H1 (cell line): Measurements from ENCODE around the gene ANXA4. TPM values are rescaled to one million over a fixed set of nuclear protein-coding genes. Genes with fewer than 3 reads are reported as not detected.

Experiments used
- CTCF ChIA-PET: fragments of 300-600 bp; sonication (Branson Sonifier 250); formaldehyde crosslinking; loops from one replicate; lab custom pipeline; 2021; ENCODE audit not compliant: partially characterized antibody; lab: Charles Lee
- POLR2A ChIA-PET: fragments of 300-600 bp; sonication (Branson Sonifier 250); formaldehyde crosslinking; loops from one replicate; lab custom pipeline; 2021; ENCODE audit warnings: inconsistent platforms; ENCODE audit not compliant: partially characterized antibody; lab: Charles Lee
- DNase-seq, 2 experiments: peaks; one replicate each; pipeline versions ENCODE4 v3.0.0 to v3.0.0-alpha.2; 2010 to 2022; ENCODE audit warnings: low spot score in 2 of 2, low read depth in 1 of 2, mixed read lengths in 1 of 2
- FAIRE-seq: peaks from 2 replicates; lab custom pipeline; 2011; peaks lifted over from hg19 to GRCh38; lab: Jason Lieb, UNC
- H2AFZ ChIP-seq: 2 replicates; pipeline ENCODE4 v1.8.1; 2012; ENCODE audit warnings: low read length, inconsistent platforms
- H2AK5ac ChIP-seq: 2 replicates; pipeline ENCODE4 v1.6.1; 2013; ENCODE audit warnings: low read depth, low read length
- H2BK120ac ChIP-seq: replicated peaks from 2 replicates; pipeline ENCODE3; 2013; ENCODE audit warnings: low read depth, low read length, inconsistent platforms
- H2BK12ac ChIP-seq: 2 replicates; pipeline ENCODE4 v1.6.1; 2013; ENCODE audit warnings: low read depth, low read length
- H2BK15ac ChIP-seq: 2 replicates; pipeline ENCODE4 v1.6.1; 2013; ENCODE audit warnings: low read length
- H2BK20ac ChIP-seq: 2 replicates; pipeline ENCODE4 v1.6.1; 2013; ENCODE audit warnings: low read length
- H2BK5ac ChIP-seq: 2 replicates; pipeline ENCODE4 v1.6.1; 2013; ENCODE audit warnings: low read depth, low read length
- H3K14ac ChIP-seq: 2 replicates; pipeline ENCODE4 v1.6.1; 2013; ENCODE audit warnings: inconsistent platforms; ENCODE audit not compliant: insufficient read length
- H3K18ac ChIP-seq: 2 replicates; pipeline ENCODE4 v1.6.1; 2013; ENCODE audit warnings: low read length; ENCODE audit errors: extremely low read depth
- H3K23ac ChIP-seq: 2 replicates; pipeline ENCODE4 v1.6.1; 2013; ENCODE audit warnings: inconsistent platforms; ENCODE audit not compliant: insufficient read length
- H3K23me2 ChIP-seq: 2 replicates; pipeline ENCODE4 v1.6.1; 2013; ENCODE audit warnings: low read depth, low read length
- H3K27ac ChIP-seq: 2 replicates; pipeline ENCODE4 v1.6.1; 2011; ENCODE audit warnings: low read depth, low read length, inconsistent platforms
- H3K27me3 ChIP-seq, 4 experiments: replicated peaks in 1 of 4; 1 replicate in 1 of 4; 2 replicates in 3 of 4; pipeline versions ENCODE4 v1.6.1 to v1.8.1; 2011 to 2013; ENCODE audit warnings: low read length in 3 of 4, mild to moderate bottlenecking in 3 of 4, inconsistent platforms in 2 of 4, mixed read lengths in 2 of 4, moderate library complexity in 1 of 4; ENCODE audit not compliant: control insufficient read depth in 3 of 4, insufficient read depth in 3 of 4; ENCODE audit errors: extremely low read depth in 1 of 4
- H3K36me3 ChIP-seq, 4 experiments: 2 replicates each; pipeline versions ENCODE4 v1.6.1 to v1.8.1; 2011 to 2013; ENCODE audit warnings: mild to moderate bottlenecking in 4 of 4, low read length in 3 of 4, moderate library complexity in 2 of 4, control low read depth in 1 of 4, inconsistent platforms in 1 of 4; ENCODE audit not compliant: insufficient read depth in 4 of 4, control insufficient read depth in 2 of 4
- H3K4ac ChIP-seq: replicated peaks from 2 replicates; pipeline ENCODE3; 2013; ENCODE audit warnings: low read length, low read depth, mixed read lengths, inconsistent platforms; ENCODE audit not compliant: insufficient read length
- H3K4me1 ChIP-seq, 4 experiments: replicated peaks in 1 of 4; 1 replicate in 1 of 4; 2 replicates in 3 of 4; pipeline versions ENCODE4 v1.6.1 to v1.8.1; 2011 to 2013; ENCODE audit warnings: low read length in 3 of 4, inconsistent platforms in 2 of 4, mixed read lengths in 1 of 4; ENCODE audit not compliant: insufficient read depth in 4 of 4, control insufficient read depth in 3 of 4
- H3K4me2 ChIP-seq, 2 experiments: 2 replicates each; pipeline versions ENCODE4 v1.6.1 to v1.8.1; 2011 to 2013; ENCODE audit warnings: low read depth in 2 of 2, low read length in 2 of 2, control low read depth in 1 of 2, inconsistent platforms in 1 of 2, mild to moderate bottlenecking in 1 of 2; ENCODE audit not compliant: insufficient read depth in 1 of 2
- H3K4me3 ChIP-seq, 4 experiments: fragments of 200-600, 300-600 bp in 1 of 4; sonication (generic), shearing (Covaris generic), sonication (Bioruptor Twin) in 1 of 4; 2 replicates each; pipeline versions ENCODE4 v1.5.1 to v1.8.1; 2011 to 2016; ENCODE audit warnings: low read length in 4 of 4, low read depth in 3 of 4, control low read depth in 2 of 4, inconsistent platforms in 2 of 4, mild to moderate bottlenecking in 2 of 4, mixed read lengths in 1 of 4, moderate library complexity in 1 of 4; ENCODE audit not compliant: insufficient read depth in 2 of 4; ENCODE audit errors: extremely low read depth in 1 of 4
- H3K56ac ChIP-seq: replicated peaks from 2 replicates; pipeline ENCODE3; 2013; ENCODE audit warnings: low read depth, mild to moderate bottlenecking, mixed read lengths, low read length, inconsistent platforms; ENCODE audit not compliant: insufficient read length
- H3K79me1 ChIP-seq: 2 replicates; pipeline ENCODE4 v1.6.1; 2013; ENCODE audit warnings: low read depth, low read length, control low read depth
- H3K79me2 ChIP-seq, 2 experiments: 2 replicates each; pipeline versions ENCODE4 v1.6.1 to v1.8.1; 2012 to 2013; ENCODE audit warnings: low read length in 2 of 2, mild to moderate bottlenecking in 2 of 2, inconsistent platforms in 1 of 2; ENCODE audit not compliant: insufficient read depth in 2 of 2, control insufficient read depth in 1 of 2
- H3K9ac ChIP-seq, 4 experiments: replicated peaks in 1 of 4; 1 replicate in 1 of 4; 2 replicates in 3 of 4; pipeline versions ENCODE4 v1.6.1 to v1.8.1; 2011 to 2013; ENCODE audit warnings: low read depth in 3 of 4, low read length in 3 of 4, control low read depth in 2 of 4, mild to moderate bottlenecking in 2 of 4, moderate library complexity in 2 of 4, inconsistent platforms in 1 of 4; ENCODE audit errors: extremely low read depth in 1 of 4
- H3K9me3 ChIP-seq, 2 experiments: 2 replicates each; pipeline versions ENCODE4 v1.6.1 to v1.8.1; 2012 to 2013; ENCODE audit warnings: mild to moderate bottlenecking in 2 of 2, moderate library complexity in 2 of 2, control low read depth in 1 of 2, inconsistent platforms in 1 of 2, low read depth in 1 of 2, low read length in 1 of 2, mixed read lengths in 1 of 2; ENCODE audit not compliant: insufficient read depth in 2 of 2
- H4K20me1 ChIP-seq, 2 experiments: replicated peaks in 1 of 2; 2 replicates each; pipeline versions ENCODE3 to v1.8.1; 2011 to 2013; ENCODE audit warnings: inconsistent platforms in 2 of 2, low read length in 2 of 2, mild to moderate bottlenecking in 1 of 2; ENCODE audit not compliant: insufficient read depth in 2 of 2, control insufficient read depth in 1 of 2
- H4K5ac ChIP-seq: 2 replicates; pipeline ENCODE4 v1.6.1; 2013; ENCODE audit warnings: low read length, low read depth, mixed read lengths, inconsistent platforms; ENCODE audit not compliant: insufficient read length
- H4K8ac ChIP-seq: 2 replicates; pipeline ENCODE4 v1.8.0; 2013; ENCODE audit warnings: mild to moderate bottlenecking, moderate library complexity, low read length, inconsistent platforms; ENCODE audit not compliant: insufficient read depth; ENCODE audit errors: extremely low read depth
- H4K91ac ChIP-seq: replicated peaks from 2 replicates; pipeline ENCODE3; 2013; ENCODE audit warnings: low read length, mixed read lengths, inconsistent platforms; ENCODE audit not compliant: insufficient read length
- CBX5 ChIP-seq: fragments of 300-800, 300-1000 bp; sonication (generic); IDR thresholded peaks from 2 replicates; pipeline ENCODE4 v1.7.1; 2016; ENCODE audit warnings: antibody characterized with exemption, low read length, low read depth
- EGR1 ChIP-seq: IDR thresholded peaks from 2 replicates; pipeline ENCODE4 v1.6.1; 2011; ENCODE audit warnings: low read depth, low read length, borderline replicate concordance
- EP300 ChIP-seq, 2 experiments: IDR thresholded peaks; 1 replicate in 1 of 2; 2 replicates in 1 of 2; pipeline ENCODE4 v1.6.1; 2011 to 2012; ENCODE audit warnings: low read depth in 2 of 2, low read length in 2 of 2, mild to moderate bottlenecking in 2 of 2, borderline replicate concordance in 1 of 2, inconsistent platforms in 1 of 2, moderate library complexity in 1 of 2
- FOSL1 ChIP-seq: IDR thresholded peaks from 2 replicates; pipeline ENCODE4 v1.6.1; 2011; ENCODE audit warnings: mild to moderate bottlenecking, low read depth, low read length, moderate library complexity; ENCODE audit not compliant: insufficient read depth
- GTF2F1 ChIP-seq: IDR thresholded peaks from 2 replicates; pipeline ENCODE4 v1.6.1; 2012; ENCODE audit warnings: low read depth, low read length, improper control_type of control experiment, borderline replicate concordance
- MAFK ChIP-seq: IDR thresholded peaks from 2 replicates; pipeline ENCODE4 v1.6.1; 2012; ENCODE audit warnings: low read depth, mild to moderate bottlenecking, improper control_type of control experiment, low read length
- POLR2A ChIP-seq, 2 experiments: IDR thresholded peaks; 1 replicate in 1 of 2; 2 replicates in 1 of 2; pipeline ENCODE4 v1.6.1; 2011; ENCODE audit warnings: low read depth in 2 of 2, low read length in 2 of 2, mild to moderate bottlenecking in 2 of 2; ENCODE audit errors: control extremely low read depth in 1 of 2
- RBBP5 ChIP-seq: IDR thresholded peaks from 2 replicates; pipeline ENCODE4 v1.7.1; 2012; ENCODE audit warnings: low read depth, mild to moderate bottlenecking, inconsistent platforms, low read length, moderate library complexity, borderline replicate concordance
- RXRA ChIP-seq: IDR thresholded peaks from 2 replicates; pipeline ENCODE4 v1.6.1; 2011; ENCODE audit warnings: low read depth, mild to moderate bottlenecking, low read length, moderate library complexity; ENCODE audit not compliant: insufficient read depth
- SP4 ChIP-seq: IDR thresholded peaks from 2 replicates; pipeline ENCODE4 v1.6.1; 2012; ENCODE audit warnings: low read length, inconsistent platforms
- SUZ12 ChIP-seq: fragments of 200-600 bp; sonication (generic); IDR thresholded peaks from 2 replicates; pipeline ENCODE4 v1.6.1; 2012; ENCODE audit warnings: mild to moderate bottlenecking, inconsistent platforms, low read length, moderate library complexity, mixed read lengths
- TBP ChIP-seq: IDR thresholded peaks from 2 replicates; pipeline ENCODE4 v1.6.1; 2011; ENCODE audit warnings: low read depth, low read length, improper control_type of control experiment
- WGBS, 2 experiments: shearing (Covaris generic) in 1 of 2; methylation state at CpG; one replicate each; pipeline versions ENCODE4 v1.1.6 to v1.1.7; 2013 to 2015; ENCODE audit warnings: low lambda C conversion rate in 2 of 2, mixed read lengths in 2 of 2, inconsistent platforms in 1 of 2, low coverage in 1 of 2, missing lambda C conversion rate in 1 of 2; ENCODE audit not compliant: insufficient replicate concordance in 2 of 2, insufficient coverage in 1 of 2, insufficient read length in 1 of 2; ENCODE audit errors: extremely low coverage in 1 of 2, missing lambda C conversion rate in 1 of 2; 5-methylcytosine and 5-hydroxymethylcytosine counted together
- polyA plus RNA-seq, 7 experiments: library from polyadenylated mRNA; depleted of rRNA in 3 of 7; stranded (reverse) in 5 of 7; unstranded in 2 of 7; fragments of >200 nt in 5 of 7; fragments of 200-250 nt in 2 of 7; gene quantifications; 1 replicate in 5 of 7; 2 replicates in 1 of 7; 4 replicates in 1 of 7; pipeline versions ENCODE4 v1.2.1 to v1.2.3, GENCODE V29; 2011 to 2013; ENCODE audit warnings: missing spikeins in 2 of 7, mixed read lengths in 2 of 7
- total RNA-seq: library from RNA; stranded (reverse); fragmentation: NEBNext Ultra II Directional; extraction: Animal tissue kit (Norgen Biotek cat#: 25700); gene quantifications from 2 replicates; pipeline ENCODE4 v1.2.1, GENCODE V29; 2021

ANXA4 gene
- total and polyA plus RNA-seq, 2 of the 8 experiments (the other 6 are each of a cell fraction or from before 2014, with no cell fraction given): 9.4 to 17.6 TPM

DNA sequence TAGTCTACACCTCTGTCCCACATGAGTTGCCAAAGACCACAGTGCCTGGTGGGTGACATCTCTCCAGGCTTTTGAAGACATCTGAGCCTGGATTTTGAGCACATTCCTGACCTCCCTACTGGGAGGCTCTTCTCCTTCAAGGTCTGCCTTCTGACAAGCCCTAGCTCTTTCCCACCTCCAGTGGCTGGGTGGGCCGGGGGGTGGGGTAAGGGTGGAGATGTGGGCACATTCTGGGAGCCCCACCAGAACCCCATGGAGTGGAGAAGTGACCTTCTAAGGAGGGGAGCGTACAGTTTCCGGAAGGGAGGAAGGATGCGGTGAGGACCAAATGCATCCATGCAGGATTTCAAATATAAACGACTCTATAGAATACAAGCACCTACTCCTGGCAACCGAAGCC is 27.9 kb upstream of the ANXA4 start:
- no peak overlapping the region for H3K56ac ChIP-seq
- H4K8ac ChIP-seq: no peak overlapping the region
- peaks cover 0 to 2% of the 10 kb centered on the region in 2 experiments for H4K20me1 ChIP-seq
- H4K91ac ChIP-seq: no peak overlapping the region
- H3K4ac ChIP-seq: no peak overlapping the region
- TF ChIP-seq EP300 (IDR thresholded peaks at IDR 0.05; ENCODE audit: borderline replicate concordance in 1 of 2, low read depth in 2 of 2, low read length in 2 of 2) (no peak), EGR1 (no peak), GTF2F1 (no peak), RXRA (no peak), SP4 (no peak), POLR2A (IDR thresholded peaks at IDR 0.05; ENCODE audit: control extremely low read depth in 1 of 2, low read depth in 2 of 2, low read length in 2 of 2) (no peak), SUZ12 (no peak), RBBP5 (no peak), CBX5 (no peak), TBP (no peak), MAFK (no peak), FOSL1 (no peak)
- TF ChIP-seq, all 59 proteins: peak for 0
- POLR2A ChIA-PET: interaction anchor here (0.6 to 1.8 kb wide), 2 partner anchors 69 to 367 kb away, joined by 3 to 5 read pairs; no protein-coding TSS in a partner anchor
- CTCF ChIA-PET: interaction anchor here (0.6 to 10.2 kb wide), 13 partner anchors 9 to 343 kb away, joined by 3 to 128 read pairs (median 5); no protein-coding TSS in a partner anchor
- no peak overlapping the region for H3K14ac ChIP-seq
- no peaks in the 10 kb centered on the region for H3K79me1 ChIP-seq
- FAIRE-seq: no peak
- H3K4me2 ChIP-seq: no peak overlapping the region
- H3K23me2 ChIP-seq: peaks cover 3% of the 10 kb centered on the region; the same call in 1 of the 2 replicates
- peaks cover 13 to 28% (median 22%) of the 10 kb centered on the region in 4 experiments; a peak in 6 of 7 replicates for H3K4me1 ChIP-seq
- H2BK15ac ChIP-seq: no peak overlapping the region
- no peaks in the 10 kb centered on the region for H3K36me3 ChIP-seq
- no peak overlapping the region for H2AFZ ChIP-seq
- H3K9ac ChIP-seq: no peak overlapping the region
- H3K4me3 ChIP-seq: no peak overlapping the region
- no peak overlapping the region for H2BK12ac ChIP-seq
- H3K27ac ChIP-seq: no peak overlapping the region
- no peak overlapping the region for H3K23ac ChIP-seq
- no peak overlapping the region for H4K5ac ChIP-seq
- 0 out of 4 replicates have a peak, but pooled peaks cover 0 to 2% of the 10 kb centered on the region in 2 experiments for H3K79me2 ChIP-seq
- H2AK5ac ChIP-seq: no peak overlapping the region
- no peak overlapping the region for H2BK20ac ChIP-seq
- no peak overlapping the region for H2BK120ac ChIP-seq
- 83% methylated on average over 2 of the region's 6 CpGs; no CpG with 5 or more reads in 1 of the 2 experiments for WGBS, 2 experiments
- no peaks in the 10 kb centered on the region for H3K9me3 ChIP-seq
- no peak for DNase-seq
- H2BK5ac ChIP-seq: peak overlapping the region; percentile 30; the same call in 1 of the 2 replicates
- 0 out of 2 replicates have a peak overlapping the region, but pooled peaks have one; percentile 22 for H3K18ac ChIP-seq
- no peaks in the 10 kb centered on the region for H3K27me3 ChIP-seq
